HCT116 (cell line): ENCODE measurements around the gene OBSL1. TPM values are rescaled to one million over a fixed set of nuclear protein-coding genes. Genes with fewer than 3 reads are reported as not detected.

Experiments
- ATAC-seq: fragments of 200-7000 bp; cut with Tn5 transposase; 2 replicates; pipeline ENCODE4 v1.9.1; 2020; ENCODE audit warnings: mild to moderate bottlenecking, moderate library complexity
- BruUV-seq: library from RNA; stranded (reverse); fragments of 400-500 nt; replicated peaks from 2 replicates; lab custom pipeline; 2021; lab: Mats Ljungman, UMichigan
- CTCF ChIA-PET: fragments of 300-600 bp; sonication (Branson Sonifier 250); formaldehyde crosslinking; loops from one replicate; lab custom pipeline; 2021; ENCODE audit warnings: antibody characterized with exemption; lab: Charles Lee
- POLR2A ChIA-PET: fragments of 300-600, 350-600 bp; sonication (Branson Sonifier 250); formaldehyde crosslinking; loops from one replicate; lab custom pipeline; 2021; ENCODE audit warnings: antibody characterized with exemption; lab: Charles Lee
- RAD21 ChIA-PET, 2 experiments: fragments of 300-600 bp; sonication (Branson Sonifier 250); formaldehyde crosslinking; loops; one replicate each; lab custom pipeline; 2023; ENCODE audit warnings: low total read pairs in 2 of 2; ENCODE audit not compliant: uncharacterized antibody in 2 of 2, unreplicated experiment in 2 of 2, low non-redundant PET in 1 of 2; lab: Charles Lee
- DNase-seq: peaks from one replicate; pipeline ENCODE4 v3.0.0-alpha.2; 2010; ENCODE audit warnings: low read depth, low spot score
- H2AFZ ChIP-seq: fragments of 200-600 bp; shearing (Covaris generic), sonication (generic); 2 replicates; pipeline ENCODE4 v1.6.1; 2017; ENCODE audit warnings: low read depth, mixed run types, mixed read lengths, antibody characterized with exemption, low read length; ENCODE audit not compliant: poor library complexity, severe bottlenecking
- H3K27ac ChIP-seq: 2 replicates; pipeline ENCODE4 v1.5.1; 2012; ENCODE audit warnings: low read depth, low read length
- H3K27me3 ChIP-seq: fragments of 200-600 bp; sonication (generic); 2 replicates; pipeline ENCODE4 v1.6.1; 2016; ENCODE audit warnings: mixed run types, low read length, mixed read lengths; ENCODE audit not compliant: insufficient read depth
- H3K36me3 ChIP-seq, 2 experiments: fragments of 200-500 bp in 1 of 2; fragments of 200-600 bp in 1 of 2; sonication (Bioruptor generic) in 1 of 2; sonication (generic) in 1 of 2; 2 replicates each; pipeline versions ENCODE4 v1.5.1 to v1.6.1; 2014 to 2016; ENCODE audit warnings: low read length in 2 of 2, inconsistent platforms in 1 of 2, mixed read lengths in 1 of 2, mixed run types in 1 of 2; ENCODE audit not compliant: insufficient read depth in 2 of 2, control insufficient read depth in 1 of 2
- H3K4me1 ChIP-seq, 2 experiments: fragments of 200-600 bp in 1 of 2; sonication (generic) in 1 of 2; 2 replicates each; pipeline versions ENCODE4 v1.5.1 to v1.6.1; 2012 to 2017; ENCODE audit warnings: low read length in 2 of 2, inconsistent platforms in 1 of 2, mild to moderate bottlenecking in 1 of 2, mixed read lengths in 1 of 2, mixed run types in 1 of 2, moderate library complexity in 1 of 2; ENCODE audit not compliant: insufficient read depth in 2 of 2, control insufficient read depth in 1 of 2
- H3K4me2 ChIP-seq: fragments of 200-600 bp; sonication (generic); 2 replicates; pipeline ENCODE4 v1.6.1; 2017; ENCODE audit warnings: mixed run types, low read length, mixed read lengths
- H3K4me3 ChIP-seq, 2 experiments: fragments of 200-600 bp in 1 of 2; sonication (generic) in 1 of 2; replicated peaks in 1 of 2; 2 replicates each; pipeline ENCODE4 v1.5.1; 2011 to 2016; ENCODE audit warnings: low read length in 2 of 2, control low read depth in 1 of 2, low read depth in 1 of 2, mild to moderate bottlenecking in 1 of 2, mixed read lengths in 1 of 2, mixed run types in 1 of 2
- H3K79me2 ChIP-seq: fragments of 200-600 bp; sonication (generic); 2 replicates; pipeline ENCODE4 v1.6.1; 2017; ENCODE audit warnings: mild to moderate bottlenecking, mixed run types, low read length, moderate library complexity, mixed read lengths; ENCODE audit not compliant: insufficient read depth
- H3K9ac ChIP-seq: fragments of 200-600 bp; sonication (generic); 2 replicates; pipeline ENCODE4 v1.6.1; 2016; ENCODE audit warnings: low read length, mixed read lengths
- H3K9me2 ChIP-seq: fragments of 200-600 bp; sonication (generic), shearing (Covaris generic); 2 replicates; pipeline ENCODE4 v1.6.1; 2017; ENCODE audit warnings: mixed run types, mild to moderate bottlenecking, moderate library complexity; ENCODE audit not compliant: insufficient read depth
- H3K9me3 ChIP-seq, 2 experiments: fragments of 200-500 bp in 1 of 2; fragments of 200-600 bp in 1 of 2; sonication (Bioruptor generic) in 1 of 2; sonication (generic) in 1 of 2; 2 replicates each; pipeline ENCODE4 v1.6.1; 2014 to 2017; ENCODE audit warnings: low read length in 2 of 2, mixed read lengths in 2 of 2, inconsistent platforms in 1 of 2, low read depth in 1 of 2, mild to moderate bottlenecking in 1 of 2, mixed run types in 1 of 2, moderate library complexity in 1 of 2; ENCODE audit not compliant: control insufficient read depth in 1 of 2, insufficient read depth in 1 of 2
- H4K20me1 ChIP-seq: fragments of 200-600 bp; sonication (generic), shearing (Covaris generic); 2 replicates; pipeline ENCODE4 v1.6.1; 2017; ENCODE audit warnings: mixed run types, mild to moderate bottlenecking, moderate library complexity; ENCODE audit not compliant: insufficient read depth
- CBX3 ChIP-seq: IDR thresholded peaks from 2 replicates; pipeline ENCODE4 v1.6.1; 2012; ENCODE audit warnings: low read depth
- ELF1 ChIP-seq: IDR thresholded peaks from 2 replicates; pipeline ENCODE4 v1.6.1; 2012; ENCODE audit warnings: low read depth, borderline replicate concordance
- FOSL1 ChIP-seq: IDR thresholded peaks from 2 replicates; pipeline ENCODE4 v1.6.1; 2012; ENCODE audit warnings: low read depth
- JUND ChIP-seq: IDR thresholded peaks from 2 replicates; pipeline ENCODE4 v1.6.1; 2012
- POLR2A ChIP-seq: IDR thresholded peaks from 2 replicates; pipeline ENCODE4 v1.7.0; 2011; ENCODE audit warnings: borderline replicate concordance; ENCODE audit not compliant: insufficient read depth, insufficient read length; ENCODE audit errors: extremely low read depth
- REST ChIP-seq: IDR thresholded peaks from 2 replicates; pipeline ENCODE4 v1.6.1; 2012; ENCODE audit warnings: low read depth
- SP1 ChIP-seq: IDR thresholded peaks from 2 replicates; pipeline ENCODE4 v1.6.1; 2012; ENCODE audit warnings: low read depth
- TCF7L2 ChIP-seq: IDR thresholded peaks from 2 replicates; pipeline ENCODE4 v1.7.0; 2011; ENCODE audit warnings: borderline replicate concordance, inconsistent platforms; ENCODE audit not compliant: insufficient read depth, insufficient read length; ENCODE audit errors: extremely low read depth
- YY1 ChIP-seq: IDR thresholded peaks from 2 replicates; pipeline ENCODE4 v1.6.1; 2011; ENCODE audit warnings: low read length, low read depth, moderate library complexity, mild to moderate bottlenecking; ENCODE audit not compliant: insufficient replicate concordance; ENCODE audit errors: extremely low read depth
- ZFX ChIP-seq: fragments of 450-650 bp; IDR thresholded peaks from 2 replicates; pipeline ENCODE4 v1.6.1; 2017
- ZNF274 ChIP-seq: fragments of 200-500 bp; sonication (Bioruptor generic); IDR thresholded peaks from 2 replicates; pipeline ENCODE4 v1.6.1; 2014; ENCODE audit warnings: mild to moderate bottlenecking, low read depth, low read length, inconsistent platforms
- intact Hi-C: fragments of 100-400 bp; cut with micrococcal nuclease; formaldehyde crosslinking; loops from 2 replicates; pipeline ENCODE4 v1.10.0; 2022
- total RNA-seq: library from RNA; stranded (reverse); gene quantifications from one replicate; pipeline ENCODE4 v1.2.1, GENCODE V29; 2021; ENCODE audit not compliant: unreplicated experiment
- TF ChIP-seq, protein P1 (sequence below): IDR thresholded peaks from 2 replicates; pipeline ENCODE4 v1.6.1; 2012
- TF ChIP-seq, protein P2 (sequence below): IDR thresholded peaks from 2 replicates; pipeline ENCODE4 v1.6.1; 2012

OBSL1 gene
- total RNA-seq, 1 experiment from 2014 or later, result 45.2 TPM

GRCh38 chr2:219515874-219516629, 55.3 kb downstream of the OBSL1 start:
- POLR2A ChIA-PET, result no interaction called here
- BruUV-seq, result no TSS peak

More at GRCh38 chr2:219515874-219516629, 55.3 kb downstream of the OBSL1 start:
- H3K9me3 ChIP-seq, result no peaks in the 10 kb centered on the region
- ATAC-seq (no peak), DNase-seq (no peak)
- H3K4me1 ChIP-seq, result peaks cover 13 to 33% of the 10 kb centered on the region in 2 experiments
- H3K9me2 ChIP-seq, result no peaks in the 10 kb centered on the region
- intact Hi-C loops, result no loop called here
- no peak overlapping the region for H3K27ac ChIP-seq
- TF ChIP-seq JUND, result no peak
- TF ChIP-seq, protein P1, sequence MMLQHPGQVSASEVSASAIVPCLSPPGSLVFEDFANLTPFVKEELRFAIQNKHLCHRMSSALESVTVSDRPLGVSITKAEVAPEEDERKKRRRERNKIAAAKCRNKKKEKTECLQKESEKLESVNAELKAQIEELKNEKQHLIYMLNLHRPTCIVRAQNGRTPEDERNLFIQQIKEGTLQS, result no peak
- TF ChIP-seq FOSL1, result no peak
- no peak for TF ChIP-seq POLR2A
- no peak for TF ChIP-seq SP1
- TF ChIP-seq ZFX, result no peak
- TF ChIP-seq, protein P2, sequence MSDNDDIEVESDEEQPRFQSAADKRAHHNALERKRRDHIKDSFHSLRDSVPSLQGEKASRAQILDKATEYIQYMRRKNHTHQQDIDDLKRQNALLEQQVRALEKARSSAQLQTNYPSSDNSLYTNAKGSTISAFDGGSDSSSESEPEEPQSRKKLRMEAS, result no peak
- TF ChIP-seq ELF1, result no peak
- TF ChIP-seq REST, result no peak
- TF ChIP-seq YY1, result no peak
- TF ChIP-seq ZNF274, result no peak
- TF ChIP-seq CBX3, result no peak
- no peak for TF ChIP-seq TCF7L2
- no peaks in the 10 kb centered on the region for H3K27me3 ChIP-seq
- H3K79me2 ChIP-seq, result no peaks in the 10 kb centered on the region
- no peaks in the 10 kb centered on the region for H3K36me3 ChIP-seq
- no peaks in the 10 kb centered on the region for H4K20me1 ChIP-seq
- CTCF ChIA-PET, result interaction anchor here (0.9 kb wide), 1 partner anchor 18 kb away, joined by 5 read pairs; the partner anchor contains the start of gene GMPPA
- no peak overlapping the region for H3K4me3 ChIP-seq
- no peak overlapping the region for H2AFZ ChIP-seq
- no peak overlapping the region for H3K4me2 ChIP-seq
- H3K9ac ChIP-seq, result no peak overlapping the region
- RAD21 ChIA-PET, result no interaction called here
